H1 (cell line): Measurements from ENCODE around the gene TAS2R3. TPM values are rescaled to one million over a fixed set of nuclear protein-coding genes. Genes with fewer than 3 reads are reported as not detected.

Experiments
- CHD7 ChIP-seq: fragments of 300-600 bp; sonication (generic); IDR thresholded peaks from 2 replicates; pipeline ENCODE4 v1.7.1; 2012; ENCODE audit warnings: low read length, moderate library complexity, mild to moderate bottlenecking, inconsistent platforms; ENCODE audit not compliant: insufficient replicate concordance
- RAD21 ChIP-seq, 2 experiments: IDR thresholded peaks in 1 of 2; conservative IDR thresholded peaks in 1 of 2; 2 replicates each; pipeline ENCODE4 v1.6.1; 2011; ENCODE audit warnings: low read depth in 2 of 2, low read length in 2 of 2, improper control_type of control experiment in 1 of 2, inconsistent platforms in 1 of 2, mild to moderate bottlenecking in 1 of 2, moderate library complexity in 1 of 2
- YY1 ChIP-seq: IDR thresholded peaks from 2 replicates; pipeline ENCODE4 v1.6.1; 2011; ENCODE audit warnings: low read depth, mild to moderate bottlenecking, low read length
- polyA plus RNA-seq, 7 experiments: library from polyadenylated mRNA; depleted of rRNA in 3 of 7; stranded (reverse) in 5 of 7; unstranded in 2 of 7; fragments of >200 nt in 5 of 7; fragments of 200-250 nt in 2 of 7; gene quantifications; 1 replicate in 5 of 7; 2 replicates in 1 of 7; 4 replicates in 1 of 7; pipeline versions ENCODE4 v1.2.1 to v1.2.3, GENCODE V29; 2011 to 2013; ENCODE audit warnings: missing spikeins in 2 of 7, mixed read lengths in 2 of 7
- total RNA-seq: library from RNA; stranded (reverse); fragmentation: NEBNext Ultra II Directional; extraction: Animal tissue kit (Norgen Biotek cat#: 25700); gene quantifications from 2 replicates; pipeline ENCODE4 v1.2.1, GENCODE V29; 2021

TAS2R3 gene
- total and polyA plus RNA-seq, 2 of the 8 experiments (the other 6 are each of a cell fraction or from before 2014, with no cell fraction given) = 0.48 to 0.99 TPM

GRCh38 chr7:141754939-141755338, 9.0 kb upstream of the TAS2R3 start (continued):
- TF ChIP-seq CHD7 = no peak
- TF ChIP-seq YY1 = 0 out of 2 replicates have a peak, but pooled peaks have one; percentile 28
- TF ChIP-seq RAD21 (IDR thresholded peaks at IDR 0.05 in 1 of 2, conservative IDR thresholded peaks at IDR 0.05 in 1 of 2; ENCODE audit: low read depth in 2 of 2, low read length in 2 of 2) = peak; percentile 75 to 77
